Suprapubic skin (tissue), 4 donors: Measurements from ENCODE around the gene RPL5.

Experiments used
- CTCF ChIP-seq, 2 donors: fragments of 200-600 bp in 1 of 2; fragments of 450-650 bp in 1 of 2; sonication (generic) in 1 of 2; IDR thresholded peaks; one replicate each; pipeline ENCODE4 v1.5.1; 2016 to 2019; ENCODE audit warnings: antibody characterized with exemption in 2 of 2, mild to moderate bottlenecking in 1 of 2, moderate library complexity in 1 of 2
- EP300 ChIP-seq: sonication (generic); formaldehyde crosslinking; IDR thresholded peaks from one replicate; pipeline ENCODE4 v1.6.1; 2017; ENCODE audit warnings: antibody characterized with exemption
- POLR2A ChIP-seq, 2 donors: fragments of 450-650 bp; IDR thresholded peaks; one replicate each; pipeline ENCODE4 v1.6.1; 2017; ENCODE audit warnings: antibody characterized with exemption in 2 of 2, mild to moderate bottlenecking in 2 of 2, moderate library complexity in 2 of 2
- POLR2AphosphoS5 ChIP-seq, 3 donors: sonication (generic); formaldehyde crosslinking; IDR thresholded peaks; one replicate each; pipeline ENCODE4 v1.6.1; 2017; ENCODE audit warnings: antibody characterized with exemption in 3 of 3

DNA sequence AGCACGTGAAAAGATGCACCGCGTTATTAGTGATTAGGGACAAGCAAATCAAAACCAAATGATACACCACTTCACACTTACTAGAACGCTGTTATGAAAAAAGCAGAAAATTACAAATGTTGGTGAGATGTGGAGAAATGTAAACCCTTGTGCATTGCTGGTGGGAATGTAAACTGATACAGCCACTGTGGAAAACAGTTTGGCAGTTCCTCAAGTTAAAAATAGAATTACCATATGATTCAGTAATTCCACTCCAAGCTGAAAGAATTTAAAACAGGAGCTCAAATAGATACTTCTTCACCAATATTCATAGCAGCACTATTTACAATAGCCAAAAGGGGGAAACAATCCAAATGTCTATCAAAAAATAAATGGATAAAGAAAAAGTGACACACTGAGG lies 36.7 kb upstream of the RPL5 start:
- TF ChIP-seq CTCF (IDR thresholded peaks at IDR 0.05) (no peak), POLR2A (IDR thresholded peaks at IDR 0.05) (no peak), EP300 (no peak), POLR2AphosphoS5 (IDR thresholded peaks at IDR 0.05) (no peak)
